ENCODE results near the gene COPS2.

COPS2 gene

DNA sequence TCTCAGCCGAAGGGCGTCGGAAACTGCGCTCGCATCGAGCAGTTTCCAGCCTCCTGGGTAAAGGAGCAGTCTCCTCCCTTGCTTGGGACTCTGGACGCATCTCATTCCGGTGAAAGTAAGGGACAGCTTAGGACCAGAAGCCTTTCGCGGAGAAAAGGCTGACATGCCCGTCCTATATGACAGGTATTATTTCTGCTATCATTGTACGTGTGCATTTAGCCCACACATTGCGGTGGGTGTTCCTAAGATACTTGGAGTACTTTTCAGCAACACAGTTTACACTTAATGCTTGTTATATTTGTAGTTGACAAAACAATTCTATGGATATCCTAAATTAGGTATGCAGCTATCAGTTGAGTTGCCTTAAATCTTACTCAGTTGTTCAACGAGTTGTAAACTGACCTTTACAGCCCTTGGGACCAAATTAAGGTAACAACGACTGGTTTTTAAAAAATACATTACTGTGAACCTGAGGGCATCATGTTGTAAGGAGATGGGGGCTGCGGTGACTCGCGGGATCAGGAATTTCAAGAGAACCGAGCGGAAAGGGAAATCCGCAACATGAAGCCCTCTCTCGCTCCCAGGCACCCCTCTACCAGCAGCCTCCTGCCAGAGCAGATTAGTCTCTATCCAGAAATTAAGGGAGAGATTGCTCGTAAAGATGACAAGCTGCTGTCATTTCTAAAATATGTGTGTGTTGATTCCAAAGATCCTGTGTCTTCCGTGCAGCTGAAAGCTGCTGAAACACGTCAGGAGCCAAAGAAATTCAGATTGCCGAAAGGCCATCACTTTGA lies 632 bp upstream of the COPS2 start:
- DNase-seq (ENCODE audit: low read depth): no peak

DNA sequence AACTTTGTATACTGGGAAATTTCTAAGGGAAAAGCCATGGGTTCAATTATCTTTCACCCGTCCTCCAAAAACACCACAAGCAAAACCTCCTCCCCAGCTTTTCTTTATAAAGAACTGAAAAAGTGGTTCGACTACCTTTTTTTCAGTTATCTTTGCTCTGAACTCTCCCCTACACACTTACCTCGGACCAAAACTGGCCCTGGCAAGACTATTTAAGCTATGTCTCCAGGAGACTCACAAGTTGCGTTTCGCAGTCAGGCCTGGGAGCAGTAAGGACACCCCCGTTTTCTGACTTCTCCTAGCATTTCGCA lies 645 bp downstream of the COPS2 start:
- DNase-seq (ENCODE audit: low read depth): no peak

DNA sequence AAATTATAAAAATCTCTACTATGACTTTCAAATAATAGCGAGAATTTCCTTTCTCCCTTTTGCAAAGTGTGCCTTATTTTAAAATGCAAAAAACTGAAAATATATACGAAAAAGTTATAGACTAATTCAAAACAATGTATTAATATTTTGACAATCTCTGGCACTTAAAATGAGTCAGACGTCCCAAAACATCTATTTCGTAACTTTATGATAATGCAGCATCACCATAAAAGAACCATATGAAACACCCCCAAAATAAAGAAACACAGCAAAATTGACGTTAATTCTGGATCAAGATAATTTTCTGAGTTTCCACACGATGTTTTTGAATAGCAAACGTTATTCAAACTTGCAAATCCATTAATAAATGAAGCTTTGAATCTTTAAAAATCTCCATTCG lies 1.0 kb downstream of the COPS2 start:
- DNase-seq (ENCODE audit: low read depth): no peak

DNA sequence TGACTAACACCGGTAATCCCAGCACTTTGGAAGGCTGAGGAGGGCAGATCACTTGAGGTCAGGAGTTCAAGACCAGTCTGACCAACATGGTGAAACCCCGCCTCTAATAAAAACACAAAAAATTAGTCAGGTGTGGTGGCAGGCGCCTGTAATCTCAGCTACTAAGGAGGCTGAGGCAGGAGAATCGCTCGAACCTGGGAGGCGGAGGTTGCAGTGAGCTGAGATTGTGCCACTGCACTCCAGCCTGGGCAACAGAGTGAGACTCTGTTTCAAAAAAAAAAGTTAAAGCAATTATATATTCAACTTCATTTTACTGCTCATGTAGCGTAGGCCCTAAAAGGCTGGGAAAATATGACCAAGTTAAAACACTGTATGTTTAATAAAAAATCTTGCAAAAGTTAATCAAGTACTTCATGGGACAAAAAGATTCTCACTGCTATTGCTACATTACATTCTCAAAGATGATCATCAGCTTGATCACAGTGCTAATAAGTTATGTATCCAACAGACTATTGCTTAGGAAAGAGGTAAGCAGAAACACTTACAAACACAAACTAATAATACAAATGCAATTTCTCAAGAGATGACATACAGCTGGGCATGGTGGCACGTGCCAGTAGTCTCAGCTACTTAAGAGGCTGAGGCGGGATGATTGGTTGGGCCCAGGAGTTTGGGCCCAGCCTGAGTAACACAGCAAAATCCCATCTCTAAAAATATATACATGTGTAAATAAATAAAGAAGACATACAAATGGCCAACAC lies 2.7 kb downstream of the COPS2 start:
- DNase-seq (ENCODE audit: low read depth): no peak

DNA sequence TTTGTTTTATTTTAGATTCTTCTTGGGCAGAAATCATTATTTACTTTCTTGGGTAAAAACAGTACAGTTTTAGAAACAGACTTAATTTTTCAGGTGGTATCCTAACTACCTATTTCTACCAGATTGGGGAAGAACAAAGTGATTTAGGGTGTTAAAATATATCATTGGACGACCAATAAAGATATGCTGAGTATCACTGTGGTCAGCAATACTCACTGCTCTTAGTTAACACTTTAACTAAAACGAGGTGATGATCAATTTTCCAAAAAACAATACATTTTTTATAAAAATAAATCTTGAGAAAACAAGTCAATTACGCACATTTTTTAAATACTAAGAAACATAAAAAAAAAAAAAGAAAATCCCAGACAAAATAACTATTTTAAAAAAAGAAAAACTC lies 3.6 kb downstream of the COPS2 start:
- no peak for DNase-seq (ENCODE audit: low read depth)

DNA sequence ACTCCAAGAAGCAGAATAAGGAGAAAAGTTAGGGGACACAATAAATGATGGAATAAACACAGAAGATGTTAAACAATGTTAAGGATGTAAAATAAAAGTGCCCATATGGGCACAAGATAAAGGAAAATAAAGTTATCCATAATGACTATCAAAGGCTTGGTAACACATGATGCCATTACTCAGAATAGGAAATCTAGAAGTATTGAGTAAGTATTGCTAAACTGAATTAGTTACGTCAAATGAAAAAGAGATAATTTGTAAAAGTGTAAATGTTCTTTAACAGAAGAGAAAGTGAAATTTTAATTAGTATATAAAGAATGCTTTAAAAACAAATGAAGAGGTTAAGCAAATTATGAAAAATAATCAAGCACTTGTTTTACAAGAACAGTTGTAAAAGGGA lies 6.7 kb downstream of the COPS2 start:
- no peak for DNase-seq (ENCODE audit: low read depth)

DNA sequence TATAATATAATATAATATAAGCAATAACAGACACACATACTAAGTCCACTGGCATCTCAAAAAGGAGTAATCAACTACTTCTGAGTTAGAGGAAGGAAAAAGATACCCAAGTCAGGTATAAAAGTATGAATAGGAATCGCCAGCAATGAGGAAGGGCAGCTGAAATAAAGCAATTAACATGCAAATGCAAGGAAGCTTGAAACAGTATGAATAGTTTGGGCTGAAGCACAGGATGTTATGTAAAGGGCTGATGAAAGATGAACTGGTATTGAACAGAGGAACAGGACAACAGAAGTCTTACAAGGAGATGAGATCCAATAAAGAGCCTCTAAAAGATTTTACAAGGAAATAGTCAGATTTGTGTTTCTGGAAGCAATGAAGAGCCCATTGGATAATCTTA lies 7.1 kb downstream of the COPS2 start:
- DNase-seq (ENCODE audit: low read depth): no peak

DNA sequence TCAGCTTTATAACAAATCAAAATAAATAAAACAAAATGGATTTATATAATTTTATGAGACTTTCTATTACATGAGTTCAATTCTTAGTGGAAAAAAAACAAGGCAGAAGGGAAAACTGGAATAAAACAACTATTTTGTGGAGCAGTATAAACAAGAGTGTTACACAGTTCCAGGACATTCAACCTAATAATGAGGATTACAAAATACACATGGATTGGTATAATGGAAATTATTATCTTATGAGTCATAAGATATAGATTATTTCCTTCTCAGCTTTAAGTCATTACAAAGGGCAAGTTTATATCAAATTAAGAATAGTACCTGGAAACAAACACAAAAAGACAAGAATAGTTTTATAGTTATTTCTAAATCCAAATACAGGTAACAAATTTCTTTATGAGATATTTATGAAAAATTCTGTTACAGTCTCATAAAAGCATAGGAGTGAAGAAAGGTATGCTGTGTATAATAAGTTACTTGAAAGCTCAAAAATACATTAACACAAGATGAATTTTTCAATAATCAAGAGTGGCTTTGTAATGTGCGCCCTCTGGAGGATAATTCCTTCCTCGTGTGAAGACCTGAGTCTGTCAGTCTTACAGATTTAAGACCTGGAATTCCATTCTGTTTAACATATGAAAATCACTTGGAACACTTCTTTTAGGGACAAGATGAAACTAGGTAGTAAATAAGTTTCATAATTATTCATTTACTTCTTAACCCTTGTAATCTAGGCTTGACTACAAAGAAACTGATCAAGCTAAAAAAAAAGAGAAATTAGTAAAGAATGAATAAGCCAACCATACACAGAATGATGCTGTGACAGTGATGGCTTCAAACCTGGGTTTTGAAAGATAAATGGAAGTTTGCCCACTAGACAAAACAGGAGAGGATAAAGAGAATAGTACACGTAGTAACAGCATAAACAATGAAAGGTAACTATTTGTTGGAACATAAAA lies 9.5 kb downstream of the COPS2 start:
- peak; percentile 9 for DNase-seq (ENCODE audit: low read depth)

DNA sequence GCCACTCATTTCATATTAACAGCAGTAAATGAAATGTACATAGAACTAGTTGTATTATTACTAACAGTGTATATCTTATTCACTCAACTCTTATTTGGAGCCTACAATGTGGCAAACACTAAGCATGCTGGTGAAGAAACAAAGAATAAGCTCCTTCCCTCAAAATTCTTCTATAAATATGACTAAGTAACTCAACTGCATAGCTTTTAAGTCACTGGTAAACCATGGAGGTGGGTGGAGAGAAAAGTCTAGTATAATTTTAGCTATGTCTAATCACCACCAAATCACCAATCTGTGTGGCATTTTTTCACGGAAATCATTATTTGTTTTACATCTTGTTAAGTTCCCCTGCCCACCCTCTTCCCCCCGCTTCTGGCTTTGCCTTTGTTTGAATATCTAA lies 17.5 kb downstream of the COPS2 start:
- DNase-seq (ENCODE audit: low read depth): no peak

DNA sequence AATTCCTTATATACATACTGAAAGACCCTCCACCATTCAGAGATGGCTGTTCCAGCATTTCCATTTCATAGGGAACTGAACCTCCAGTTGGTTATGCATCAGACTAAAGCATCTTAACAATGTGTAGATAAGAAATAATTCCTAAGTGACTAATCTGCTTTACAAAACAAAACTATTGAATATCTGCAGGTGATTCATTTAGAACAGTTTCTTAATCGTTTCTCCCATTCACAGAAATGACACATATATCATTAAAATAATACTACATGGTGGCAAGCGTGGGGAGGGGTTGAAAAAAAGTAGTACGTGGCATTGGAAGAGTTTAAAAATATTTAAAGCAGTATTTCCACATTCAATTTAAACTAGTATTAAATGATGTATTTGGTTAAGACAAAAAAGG lies 19.5 kb downstream of the COPS2 start:
- no peak for DNase-seq (ENCODE audit: low read depth)

DNA sequence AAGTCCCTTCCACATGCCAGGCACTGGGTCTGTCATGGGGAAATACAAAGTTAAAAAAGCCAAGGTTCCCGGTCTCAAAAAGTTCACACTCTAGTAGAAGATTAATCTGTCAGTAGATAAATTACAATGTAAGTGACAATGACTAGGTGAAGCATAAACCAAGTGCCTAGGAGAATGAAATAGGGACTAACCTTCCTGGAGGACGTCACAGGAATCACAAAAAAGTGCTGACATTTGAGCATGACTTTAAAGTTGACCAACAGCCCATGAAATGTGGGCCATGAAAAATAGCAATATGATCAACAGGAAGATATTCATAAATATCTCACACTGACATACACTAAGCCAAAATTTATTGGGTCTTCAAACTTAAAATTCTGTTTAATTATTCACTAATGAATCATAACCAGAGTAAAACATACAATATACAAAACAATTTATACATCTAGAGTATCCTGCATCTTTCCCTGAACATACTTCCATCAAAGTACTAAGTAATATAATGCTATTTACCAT lies 20.0 kb downstream of the COPS2 start:
- DNase-seq (ENCODE audit: low read depth): no peak

DNA sequence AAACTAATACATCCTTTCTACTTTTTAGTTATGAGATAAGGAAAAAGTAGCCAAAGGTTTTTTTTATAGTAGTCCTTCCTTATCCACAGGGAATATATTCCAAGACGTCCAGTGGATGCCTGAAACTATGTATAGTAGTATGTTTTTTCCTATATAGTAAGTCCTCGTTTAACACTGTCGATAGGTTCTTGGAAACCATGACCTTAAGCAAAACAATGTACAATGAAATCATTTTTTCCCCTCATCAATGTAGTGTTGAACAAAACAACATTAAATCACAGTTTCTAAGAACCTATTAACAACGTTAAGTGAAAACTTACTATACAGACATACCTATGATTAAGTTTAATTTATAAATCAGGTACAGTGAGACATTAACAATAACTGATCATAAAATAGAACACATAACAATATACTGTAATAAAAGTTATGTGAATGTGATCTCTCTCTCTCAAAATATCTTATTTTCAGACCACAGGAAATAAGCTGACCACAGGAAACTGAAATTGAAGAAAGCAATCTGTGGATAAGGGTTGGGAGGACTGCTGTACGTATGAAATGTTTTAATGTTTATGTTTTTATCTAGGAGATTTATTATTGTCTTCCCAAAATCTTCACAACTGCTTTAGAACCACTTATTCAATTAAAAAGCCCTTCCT lies 20.6 kb downstream of the COPS2 start:
- DNase-seq (ENCODE audit: low read depth): no peak

DNA sequence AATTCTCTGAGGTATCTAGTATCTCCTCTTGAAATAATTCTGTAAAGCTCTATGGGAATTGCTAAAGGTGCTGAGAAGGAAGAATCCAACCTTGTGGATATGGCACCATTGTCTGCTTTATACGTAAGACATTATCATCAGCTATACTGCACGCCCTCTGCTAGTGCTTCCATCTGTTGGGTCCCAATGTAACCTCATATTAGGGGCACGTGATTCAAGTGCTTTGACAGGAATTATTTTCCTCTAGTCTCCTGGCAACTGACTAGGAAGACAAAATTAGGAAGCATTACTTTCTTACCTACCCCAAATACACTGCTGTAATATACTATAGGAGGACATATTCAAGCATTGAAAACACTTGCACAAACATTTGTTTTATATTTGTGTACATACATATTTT lies 24.0 kb downstream of the COPS2 start:
- DNase-seq (ENCODE audit: low read depth): no peak

DNA sequence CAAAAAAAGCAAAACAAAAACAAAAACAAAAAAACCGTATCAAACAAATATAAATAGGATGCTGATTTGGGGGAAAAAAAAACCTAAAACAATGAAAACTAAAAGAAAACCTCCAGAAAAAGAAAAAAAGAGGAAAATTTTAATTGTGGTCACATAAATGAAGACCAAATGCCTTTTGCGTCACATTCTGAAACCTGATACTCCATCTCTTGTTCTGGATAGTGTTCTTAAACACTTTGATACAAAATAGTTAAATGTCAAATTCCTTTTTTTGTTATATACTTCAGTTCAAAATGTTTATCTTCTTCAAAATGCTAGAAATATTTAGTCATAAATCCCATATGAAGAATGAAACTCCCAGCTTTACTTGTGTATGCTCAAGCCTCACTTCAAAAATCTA lies 31.0 kb downstream of the COPS2 start:
- DNase-seq (ENCODE audit: low read depth): no peak

DNA sequence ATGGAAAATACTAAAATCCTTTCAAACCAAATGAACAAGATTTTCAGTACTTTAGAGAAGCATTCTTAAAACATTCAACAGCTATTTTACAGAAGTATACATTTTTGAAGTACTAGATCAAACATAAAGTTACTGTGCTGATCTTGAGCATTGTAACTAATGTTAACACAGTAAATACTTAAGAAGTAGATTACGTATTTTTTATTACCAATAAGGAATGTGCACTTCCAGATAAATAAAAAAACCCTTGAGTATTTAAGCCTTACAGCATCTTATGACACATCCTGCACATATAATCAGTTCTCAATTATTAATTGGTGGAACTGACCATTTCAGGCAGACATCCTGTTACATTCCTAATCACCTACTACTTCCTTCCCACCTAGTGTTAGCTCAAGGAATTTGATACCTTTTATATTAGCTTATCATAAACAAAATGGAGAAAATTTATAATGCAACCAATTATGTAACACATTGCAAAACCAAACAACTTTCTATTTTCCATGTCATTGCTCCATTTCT lies 32.8 kb downstream of the COPS2 start:
- DNase-seq (ENCODE audit: low read depth): no peak

DNA sequence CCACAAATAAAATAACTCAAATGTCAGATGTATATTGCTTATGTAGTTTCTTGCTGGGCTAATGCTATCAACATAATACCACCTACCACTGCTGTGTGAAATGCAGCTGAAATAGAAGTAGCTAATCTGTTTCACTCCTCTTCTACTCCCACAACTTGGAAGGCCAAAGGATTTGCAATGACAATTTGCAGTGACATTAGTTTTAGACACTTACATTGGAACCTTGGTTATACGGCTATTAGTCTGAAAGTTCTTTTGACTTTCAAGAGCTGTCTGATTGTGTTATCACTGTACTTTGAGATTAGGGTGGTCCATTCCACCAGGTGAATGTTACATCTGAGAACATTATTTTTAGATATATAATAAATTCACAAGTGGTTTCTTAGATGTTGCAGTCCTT lies 33.5 kb downstream of the COPS2 start:
- DNase-seq (ENCODE audit: low read depth): no peak

DNA sequence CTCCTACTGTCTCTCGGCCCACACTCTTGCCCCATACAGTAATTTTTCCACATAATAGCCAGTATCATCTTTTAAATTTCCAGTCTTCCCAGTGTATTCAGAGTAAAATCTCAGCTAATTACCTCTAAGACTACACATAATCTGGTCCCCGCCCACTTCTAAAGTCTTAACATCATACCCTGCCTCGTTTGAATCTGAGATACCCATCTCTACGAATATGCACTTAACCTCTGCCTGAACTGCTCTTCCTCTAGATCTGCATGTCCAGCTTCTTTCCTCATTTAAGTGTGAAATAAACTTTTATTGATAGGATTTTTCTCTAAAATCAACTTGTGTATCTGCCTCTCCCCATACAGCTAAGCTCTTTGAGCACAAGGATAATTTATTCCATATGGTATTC lies 34.6 kb downstream of the COPS2 start:
- DNase-seq (ENCODE audit: low read depth): no peak

DNA sequence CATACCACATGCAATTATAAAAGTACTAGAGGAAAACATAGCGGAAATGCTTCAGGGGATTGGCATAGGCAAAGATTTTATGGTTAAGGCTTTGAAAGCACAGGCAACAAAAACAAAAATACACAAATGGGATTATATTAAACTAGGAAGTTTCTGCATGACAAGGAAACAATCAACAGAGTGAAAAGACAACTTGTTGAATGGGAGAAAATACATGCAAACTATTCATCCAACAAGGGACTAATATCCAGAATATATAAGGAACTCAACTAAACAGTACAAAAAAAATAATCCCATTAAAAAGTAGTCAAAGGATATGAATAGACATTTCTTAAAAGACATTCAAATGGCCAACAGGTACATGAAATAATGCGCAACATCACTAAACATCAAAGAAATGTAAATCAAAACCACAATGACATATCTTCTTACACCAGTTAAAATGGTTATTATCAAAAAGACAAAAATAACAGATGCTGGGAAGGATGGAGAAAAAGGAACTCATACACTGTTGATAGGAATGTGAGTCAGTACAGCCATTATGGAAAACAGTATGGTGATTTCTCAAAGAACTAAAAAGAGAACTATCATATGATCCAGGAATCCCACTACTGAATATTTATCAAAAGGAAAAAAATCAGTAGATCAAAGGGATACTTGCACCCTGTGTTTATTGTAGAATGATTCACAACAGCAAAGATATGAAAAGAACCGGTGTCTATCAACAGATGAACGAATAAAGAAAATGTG lies 39.1 kb downstream of the COPS2 start:
- no peak for DNase-seq (ENCODE audit: low read depth)

DNA sequence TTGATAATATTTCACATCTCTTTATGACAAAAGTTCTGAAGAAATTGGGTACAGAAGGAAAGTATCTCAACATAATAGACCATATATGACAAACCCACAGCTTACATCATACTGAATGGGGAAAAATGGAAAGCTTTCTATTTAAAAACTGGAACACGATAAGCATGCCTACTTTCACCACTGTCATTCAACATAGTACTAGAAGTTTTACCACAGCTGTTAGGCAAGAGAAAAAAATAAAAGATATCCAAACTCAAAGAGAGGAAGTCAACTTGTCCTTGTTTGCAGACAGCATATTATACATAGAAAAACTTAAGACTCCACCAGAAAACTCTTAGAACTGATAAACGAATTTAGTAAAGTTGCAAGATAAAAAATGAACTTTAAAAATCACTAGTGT lies 40.3 kb downstream of the COPS2 start:
- no peak for DNase-seq (ENCODE audit: low read depth)

DNA sequence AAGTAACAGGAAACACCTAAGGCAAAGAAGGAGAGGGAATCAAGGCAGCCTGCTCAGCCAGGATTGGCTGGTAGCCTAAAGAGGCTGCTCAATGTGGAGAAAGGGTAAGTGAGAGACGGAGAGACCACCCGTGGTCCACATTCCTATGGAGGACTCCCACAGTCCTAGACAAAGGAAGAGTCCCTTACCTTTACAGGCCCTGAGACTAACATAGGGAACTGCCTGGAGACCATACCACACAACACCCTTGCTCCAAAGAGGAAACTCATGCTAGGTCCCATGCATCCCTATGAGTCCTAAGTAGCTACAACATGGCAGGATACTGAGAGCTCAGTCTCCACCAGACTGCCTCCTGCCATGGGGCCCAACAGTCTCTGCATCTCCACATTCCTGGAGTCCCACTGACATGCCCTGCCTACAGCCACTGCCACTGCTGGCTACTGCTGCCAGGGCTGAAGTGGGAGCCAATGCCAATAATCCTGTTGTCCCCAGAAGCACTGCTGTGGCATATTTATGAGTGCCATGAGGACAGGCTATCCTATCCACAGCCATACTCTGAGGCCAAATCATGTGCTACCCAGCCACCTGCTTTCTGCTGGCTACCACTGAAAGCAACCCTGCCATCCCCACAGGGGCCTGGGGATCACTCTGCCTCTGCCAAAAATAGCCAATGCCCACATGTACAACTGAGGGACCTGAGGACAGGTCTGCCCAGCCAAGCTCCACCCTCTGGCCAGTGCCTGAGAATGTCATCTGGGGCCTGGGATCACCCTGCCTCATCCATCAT lies 45.0 kb downstream of the COPS2 start:
- no peak for DNase-seq (ENCODE audit: low read depth)
